IMR-90 (cell line): ENCODE measurements around the gene STPG4. TPM values are rescaled to one million over a fixed set of nuclear protein-coding genes. Genes with fewer than 3 reads are reported as not detected.

Experiments
- ATAC-seq: fragments of 200-7000 bp; cut with Tn5 transposase; 2 replicates; pipeline ENCODE4 v1.9.1; 2020; ENCODE audit warnings: low read depth, mild to moderate bottlenecking, moderate library complexity
- BruUV-seq: library from RNA; stranded (reverse); fragments of 400-500 nt; replicated peaks from 2 replicates; lab custom pipeline; 2021; lab: Mats Ljungman, UMichigan
- CTCF ChIA-PET: fragments of 300-600 bp; formaldehyde crosslinking; extraction: SDS; loops from one replicate; lab custom pipeline; 2021; ENCODE audit warnings: antibody characterized with exemption; lab: Yijun Ruan, JAX
- POLR2A ChIA-PET: fragments of 300-600 bp; sonication (Branson Sonifier 250); formaldehyde crosslinking; loops from one replicate; lab custom pipeline; 2022; ENCODE audit warnings: antibody characterized with exemption; ENCODE audit not compliant: unreplicated experiment; lab: Charles Lee
- DNase-seq: peaks from one replicate; pipeline ENCODE4 v3.0.0; 2013
- H2AFZ ChIP-seq: replicated peaks from 2 replicates; pipeline ENCODE3; 2013; ENCODE audit warnings: low read length, mild to moderate bottlenecking; ENCODE audit not compliant: poor library complexity
- H2AK5ac ChIP-seq: 2 replicates; pipeline ENCODE4 v1.6.1; 2013; ENCODE audit warnings: low read depth, low read length, inconsistent platforms
- H2AK9ac ChIP-seq: replicated peaks from 2 replicates; pipeline ENCODE3; 2013; ENCODE audit warnings: mild to moderate bottlenecking, low read depth, low read length, moderate library complexity; ENCODE audit not compliant: poor library complexity
- H2BK120ac ChIP-seq: 2 replicates; pipeline ENCODE4 v1.6.1; 2013; ENCODE audit warnings: low read depth, low read length, inconsistent platforms
- H2BK15ac ChIP-seq: 3 replicates; pipeline ENCODE4 v1.6.1; 2013; ENCODE audit warnings: low read depth, low read length, inconsistent platforms
- H2BK20ac ChIP-seq: 2 replicates; pipeline ENCODE4 v1.6.1; 2013; ENCODE audit warnings: low read depth, mild to moderate bottlenecking, inconsistent platforms, low read length, moderate library complexity
- H2BK5ac ChIP-seq: 2 replicates; pipeline ENCODE4 v1.6.1; 2013; ENCODE audit warnings: mild to moderate bottlenecking, low read depth, low read length, inconsistent platforms; ENCODE audit not compliant: poor library complexity, severe bottlenecking
- H3K14ac ChIP-seq: replicated peaks from 2 replicates; pipeline ENCODE4 v1.6.1; 2013; ENCODE audit warnings: low read depth, low read length, inconsistent platforms
- H3K18ac ChIP-seq: 2 replicates; pipeline ENCODE4 v1.6.1; 2013; ENCODE audit warnings: low read depth, low read length, control low read depth
- H3K23ac ChIP-seq: 2 replicates; pipeline ENCODE4 v1.6.1; 2013; ENCODE audit warnings: low read depth, low read length, inconsistent platforms
- H3K27ac ChIP-seq: 2 replicates; pipeline ENCODE4 v1.5.1; 2013; ENCODE audit warnings: mild to moderate bottlenecking, control low read depth, low read length; ENCODE audit not compliant: insufficient read depth
- H3K27me3 ChIP-seq: 2 replicates; pipeline ENCODE4 v1.6.1; 2013; ENCODE audit warnings: low read length; ENCODE audit not compliant: control insufficient read depth, insufficient read depth
- H3K36me3 ChIP-seq: 2 replicates; pipeline ENCODE4 v1.6.1; 2013; ENCODE audit warnings: low read length, mixed read lengths; ENCODE audit not compliant: control insufficient read depth, insufficient read depth
- H3K4ac ChIP-seq: 2 replicates; pipeline ENCODE4 v1.6.1; 2013; ENCODE audit warnings: low read depth, low read length, inconsistent platforms
- H3K4me1 ChIP-seq: 2 replicates; pipeline ENCODE4 v1.6.1; 2013; ENCODE audit warnings: low read length, mixed read lengths; ENCODE audit not compliant: control insufficient read depth, insufficient read depth
- H3K4me2 ChIP-seq: 2 replicates; pipeline ENCODE4 v1.6.1; 2013; ENCODE audit warnings: low read depth, mild to moderate bottlenecking, control low read depth, low read length, moderate library complexity
- H3K4me3 ChIP-seq: 2 replicates; pipeline ENCODE4 v1.5.1; 2013; ENCODE audit warnings: low read depth, mild to moderate bottlenecking, control low read depth, low read length, moderate library complexity; ENCODE audit not compliant: insufficient read depth
- H3K56ac ChIP-seq: 2 replicates; pipeline ENCODE4 v1.6.1; 2013; ENCODE audit warnings: low read length, inconsistent platforms; ENCODE audit not compliant: insufficient read depth; ENCODE audit errors: extremely low read depth
- H3K79me1 ChIP-seq, 2 experiments: 2 replicates each; pipeline ENCODE4 v1.6.1; 2013; ENCODE audit warnings: low read length in 2 of 2, inconsistent platforms in 1 of 2, low read depth in 1 of 2
- H3K9ac ChIP-seq: 2 replicates; pipeline ENCODE4 v1.6.1; 2013; ENCODE audit warnings: low read depth, low read length, control low read depth
- H3K9me1 ChIP-seq: 2 replicates; pipeline ENCODE4 v1.6.1; 2013; ENCODE audit warnings: low read length, inconsistent platforms; ENCODE audit not compliant: insufficient read depth
- H3K9me3 ChIP-seq: 2 replicates; pipeline ENCODE4 v1.6.1; 2013; ENCODE audit warnings: low read length; ENCODE audit not compliant: control insufficient read depth, insufficient read depth
- H4K20me1 ChIP-seq: 2 replicates; pipeline ENCODE4 v1.6.1; 2013; ENCODE audit warnings: low read length, inconsistent platforms; ENCODE audit not compliant: insufficient read depth
- H4K5ac ChIP-seq: 2 replicates; pipeline ENCODE4 v1.6.1; 2013; ENCODE audit warnings: mild to moderate bottlenecking, low read depth, low read length, control low read depth
- H4K8ac ChIP-seq, 2 experiments: 2 replicates each; pipeline ENCODE4 v1.6.1; 2013; ENCODE audit warnings: low read depth in 2 of 2, low read length in 2 of 2, control low read depth in 1 of 2, inconsistent platforms in 1 of 2
- H4K91ac ChIP-seq: 2 replicates; pipeline ENCODE4 v1.6.1; 2013; ENCODE audit warnings: low read depth, low read length, inconsistent platforms; ENCODE audit not compliant: insufficient read depth
- BHLHE40 ChIP-seq: fragments of 150-350 bp; IDR thresholded peaks from 2 replicates; pipeline ENCODE4 v1.6.1; 2016; ENCODE audit warnings: mild to moderate bottlenecking, low read depth, low read length
- CEBPB ChIP-seq: IDR thresholded peaks from 2 replicates; pipeline ENCODE4 v1.6.1; 2012; ENCODE audit warnings: low read depth, low read length, improper control_type of control experiment
- CHD1 ChIP-seq: IDR thresholded peaks from 2 replicates; pipeline ENCODE4 v1.6.1; 2012; ENCODE audit warnings: low read depth, low read length, improper control_type of control experiment
- ELK1 ChIP-seq: fragments of 150-350 bp; IDR thresholded peaks from 2 replicates; pipeline ENCODE4 v1.6.1; 2016; ENCODE audit warnings: low read depth, mild to moderate bottlenecking, low read length, moderate library complexity, borderline replicate concordance
- FOS ChIP-seq: fragments of 150-350 bp; IDR thresholded peaks from 2 replicates; pipeline ENCODE4 v1.6.1; 2016; ENCODE audit warnings: low read depth, low read length
- MAFK ChIP-seq: IDR thresholded peaks from 2 replicates; pipeline ENCODE4 v1.6.1; 2012; ENCODE audit warnings: low read depth, low read length, improper control_type of control experiment
- MXI1 ChIP-seq: IDR thresholded peaks from 2 replicates; pipeline ENCODE4 v1.6.1; 2012; ENCODE audit warnings: low read depth, mild to moderate bottlenecking, low read length, moderate library complexity, borderline replicate concordance
- NFE2L2 ChIP-seq: fragments of 150-350 bp; IDR thresholded peaks from 2 replicates; pipeline ENCODE4 v1.6.1; 2016; ENCODE audit warnings: low read depth, mild to moderate bottlenecking, low read length
- POLR2A ChIP-seq: IDR thresholded peaks from 2 replicates; pipeline ENCODE4 v1.6.1; 2012; ENCODE audit warnings: mild to moderate bottlenecking, low read depth, low read length
- RAD21 ChIP-seq: IDR thresholded peaks from 2 replicates; pipeline ENCODE4 v1.6.1; 2012; ENCODE audit warnings: low read length, improper control_type of control experiment
- RFX5 ChIP-seq: IDR thresholded peaks from 2 replicates; pipeline ENCODE4 v1.8.0; 2012; ENCODE audit warnings: low read depth, mild to moderate bottlenecking, low read length, moderate library complexity
- SMC3 ChIP-seq: fragments of 150-350 bp; IDR thresholded peaks from 2 replicates; pipeline ENCODE4 v1.6.1; 2016; ENCODE audit warnings: low read depth, mild to moderate bottlenecking, antibody characterized with exemption, low read length, moderate library complexity
- USF2 ChIP-seq: fragments of 150-350 bp; IDR thresholded peaks from 2 replicates; pipeline ENCODE4 v1.6.1; 2017; ENCODE audit warnings: mild to moderate bottlenecking, antibody characterized with exemption, low read length, low read depth
- WGBS, 2 experiments: methylation state at CpG; one replicate each; pipeline versions ENCODE4 v1.1.5 to v1.1.7; 2013; ENCODE audit warnings: missing lambda C conversion rate in 2 of 2; ENCODE audit not compliant: insufficient read length in 1 of 2; ENCODE audit errors: extremely low coverage in 2 of 2; 5-methylcytosine and 5-hydroxymethylcytosine counted together
- dilution Hi-C: fragments of 300-500 bp; cut with HindIII; formaldehyde crosslinking; loops from one replicate; pipeline ENCODE4 v1.14.3; 2018; ENCODE audit warnings: low sequenced_read_pairs; ENCODE audit not compliant: unreplicated experiment
- in situ Hi-C: fragments of 300-500 bp; cut with MboI; formaldehyde crosslinking; loops from 3 replicates; pipeline ENCODE4 v1.14.3; 2019; ENCODE audit warnings: low sequenced_read_pairs, inconsistent platforms, mixed read lengths
- intact Hi-C: fragments of 100-400 bp; cut with micrococcal nuclease; formaldehyde crosslinking; loops from 2 replicates; pipeline ENCODE4 v1.10.0; 2022
- polyA plus RNA-seq, 3 experiments: library from polyadenylated mRNA; depleted of rRNA; stranded (reverse); fragments of >200 nt; gene quantifications; 2 replicates each; pipeline ENCODE4 v1.2.3, GENCODE V29; 2012; ENCODE audit warnings: low replicate concordance in 1 of 3
- total RNA-seq: library from RNA; depleted of rRNA; stranded (reverse); fragments of >200 nt; gene quantifications from 2 replicates; pipeline ENCODE4 v1.2.3, GENCODE V29; 2012

Gene STPG4
- total and polyA plus RNA-seq, 2 of the 4 experiments (the other 2 are of a cell fraction): 0.12 to 0.18 TPM

- peaks cover 61% of the 10 kb centered on the region for H3K9me1 ChIP-seq
- H3K4me2 ChIP-seq: peak overlapping the region; percentile 21
- in situ Hi-C loops: no loop called here
- H2AK5ac ChIP-seq: peak overlapping the region; percentile 100
- peak overlapping the region; percentile 99 for H2BK5ac ChIP-seq
- 83% methylated on average over 1 of the region's 6 CpGs; no CpG with 5 or more reads in 1 of the 2 experiments for WGBS, 2 experiments
- H2BK120ac ChIP-seq: peak overlapping the region; percentile 99
- H2BK20ac ChIP-seq: peak overlapping the region; percentile 98
- POLR2A ChIA-PET: interaction anchor here (0.6 to 1.0 kb wide), 2 partner anchors 27 to 28 kb away, joined by 5 to 8 read pairs; no protein-coding TSS in a partner anchor
- H3K36me3 ChIP-seq: peaks cover 9% of the 10 kb centered on the region; the same call in 1 of the 2 replicates
- BruUV-seq: no TSS peak
- peak overlapping the region; percentile 94 for H3K23ac ChIP-seq
- peak overlapping the region; percentile 99 for H4K91ac ChIP-seq
- H2AFZ ChIP-seq: peak overlapping the region; percentile 68
- TF ChIP-seq CHD1 (no peak), SMC3 (no peak), NFE2L2 (no peak), BHLHE40 (no peak), MAFK (no peak), RAD21 (no peak), FOS (no peak), USF2 (no peak), ELK1 (no peak), CEBPB (no peak), POLR2A (no peak), MXI1 (no peak), RFX5 (no peak)
- peak overlapping the region; percentile 58 for H3K9ac ChIP-seq
- CTCF ChIA-PET: interaction anchor here (1.0 kb wide), 1 partner anchor 253 kb away, joined by 3 read pairs; no protein-coding TSS in a partner anchor
- H3K4ac ChIP-seq: peak overlapping the region; percentile 100
- peak overlapping the region; percentile 91 for H3K27ac ChIP-seq
- peak overlapping the region; percentile 97 for H2AK9ac ChIP-seq
- peak; percentile 43 for ATAC-seq
- peak; percentile 65 for DNase-seq
- H3K14ac ChIP-seq: peak overlapping the region; percentile 97
- no peaks in the 10 kb centered on the region for H4K20me1 ChIP-seq
- peak overlapping the region; percentile 100; the same call in 2 of the 3 replicates for H2BK15ac ChIP-seq
- dilution Hi-C loops: no loop called here
- H4K8ac ChIP-seq: peak overlapping the region; percentile 75 to 96
- H4K5ac ChIP-seq: peak overlapping the region; percentile 91
- peaks cover 21 to 74% of the 10 kb centered on the region in 2 experiments for H3K79me1 ChIP-seq
- intact Hi-C loops: no loop called here
- H3K4me1 ChIP-seq: peaks cover 46% of the 10 kb centered on the region
- peak overlapping the region; percentile 69 for H3K56ac ChIP-seq
- H3K4me3 ChIP-seq: no peak overlapping the region
- no peaks in the 10 kb centered on the region for H3K27me3 ChIP-seq
- peak overlapping the region; percentile 87 for H3K18ac ChIP-seq
- H3K9me3 ChIP-seq: no peaks in the 10 kb centered on the region
These were observed 85.4 kb downstream of the STPG4 start for GRCh38 chr2:47069628-47070154.
